SIG-M5 (cell line): ENCODE results near the gene SASH3.
"Not testable (repeated sequence)": the region's sequence is repeated elsewhere in the genome, so short reads cannot be mapped to it uniquely, and the experiment has no call there.

Experiments used
- DNase-seq: peaks from one replicate; lab custom pipeline; 2025; lab: John Stamatoyannopoulos, UW

The SASH3 gene

DNA sequence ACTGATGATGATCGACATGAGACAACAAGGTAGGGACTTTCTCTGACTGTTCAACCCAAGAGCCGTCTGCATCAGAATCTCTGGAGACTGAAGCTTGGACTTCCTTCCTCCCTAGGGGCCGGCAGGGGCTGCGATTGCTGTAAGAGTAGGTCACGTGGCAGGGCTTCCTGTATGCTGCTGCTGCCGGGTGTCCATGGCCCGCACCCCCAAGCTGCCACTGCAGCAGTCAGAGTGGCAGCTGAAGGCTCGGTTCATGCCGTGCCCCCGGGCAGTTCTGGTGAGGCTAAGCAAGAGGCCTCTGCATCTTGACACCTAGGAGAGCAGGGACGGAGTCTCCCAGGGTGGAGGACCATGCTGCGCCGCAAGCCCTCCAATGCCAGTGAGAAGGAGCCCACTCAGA, at the start of gene SASH3:
Gene SASH3, plus strand, starts transcription at position 203 of the 400 bp plus-strand sequence. Its CDS starts 149 bp downstream, at position 352.
- DNase-seq: no peak

DNA sequence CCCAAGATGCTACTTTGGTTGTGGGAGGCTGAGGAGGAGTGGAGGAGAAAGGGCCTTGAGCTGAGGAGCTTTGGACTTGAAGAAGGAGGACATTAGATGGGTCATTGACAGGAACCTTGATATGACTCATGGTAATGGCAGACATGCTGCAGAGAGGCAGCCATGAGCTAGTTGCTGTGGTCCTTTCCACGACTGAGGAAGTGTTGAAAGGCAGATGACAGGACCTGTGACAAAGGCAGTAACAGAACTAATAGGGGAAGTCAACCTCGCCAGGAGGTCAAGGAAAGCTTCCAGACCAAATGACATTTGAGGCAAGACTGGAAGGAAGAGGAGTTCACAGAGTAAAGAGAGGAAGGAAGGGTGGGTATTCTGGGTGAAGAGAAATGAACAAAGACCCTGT, 48.5 kb upstream of the SASH3 start:
- DNase-seq: no peak

GRCh38 chrX:129732857-129733256, 46.9 kb upstream of the SASH3 start:
- DNase-seq: no peak

DNA sequence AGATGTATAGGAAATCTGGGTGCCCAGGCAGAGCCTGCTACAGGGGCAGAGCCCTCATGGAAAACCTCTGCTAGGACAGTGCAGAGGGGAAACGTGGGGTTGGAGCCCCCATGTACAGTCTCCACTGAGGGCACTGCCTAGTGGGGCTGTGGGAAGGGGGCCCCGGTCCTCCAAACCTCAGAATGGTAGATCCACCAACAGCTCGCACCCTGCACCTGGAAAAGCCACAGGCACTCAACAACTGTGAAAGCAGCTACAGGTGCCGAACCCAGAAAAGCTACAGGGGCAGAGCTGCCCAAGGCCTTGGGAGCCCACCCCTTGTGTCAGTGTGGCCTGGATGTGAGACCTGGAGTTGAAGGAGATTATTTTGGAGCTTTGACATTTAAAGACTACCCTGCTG, 46.4 kb upstream of the SASH3 start:
- no peak for DNase-seq

GRCh38 chrX:129736491-129736890, 43.3 kb upstream of the SASH3 start:
- no peak for DNase-seq

DNA sequence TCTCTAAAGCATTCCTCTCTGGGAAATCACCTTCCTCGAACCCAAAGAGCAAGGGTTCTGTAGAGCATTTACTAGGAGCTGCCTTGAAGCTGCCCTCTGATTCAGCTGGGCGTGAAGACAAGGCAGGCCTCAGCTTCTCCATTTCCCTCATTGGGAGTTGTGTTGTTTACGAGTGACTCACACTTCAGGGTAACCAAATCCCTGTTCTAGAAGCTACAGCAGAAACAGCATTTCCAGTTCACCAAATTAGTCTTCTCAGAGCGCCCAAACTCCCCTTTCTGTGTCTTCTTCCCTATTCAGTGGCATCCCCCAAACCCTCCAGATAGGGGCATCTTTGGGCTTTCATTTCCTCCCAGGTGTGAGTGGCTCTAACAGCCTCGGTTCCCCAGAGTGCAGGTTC, 41.8 kb upstream of the SASH3 start:
- DNase-seq: peak; percentile 3

GRCh38 chrX:129738466-129739308, 41.1 kb upstream of the SASH3 start, which contains the start of gene XPNPEP2:
Gene XPNPEP2 (plus strand): TSS chrX:129738979. CDS start chrX:129739214, 235 bp downstream.
- DNase-seq: no peak

GRCh38 chrX:129739578-129739977, 40.2 kb upstream of the SASH3 start:
- no peak for DNase-seq

DNA sequence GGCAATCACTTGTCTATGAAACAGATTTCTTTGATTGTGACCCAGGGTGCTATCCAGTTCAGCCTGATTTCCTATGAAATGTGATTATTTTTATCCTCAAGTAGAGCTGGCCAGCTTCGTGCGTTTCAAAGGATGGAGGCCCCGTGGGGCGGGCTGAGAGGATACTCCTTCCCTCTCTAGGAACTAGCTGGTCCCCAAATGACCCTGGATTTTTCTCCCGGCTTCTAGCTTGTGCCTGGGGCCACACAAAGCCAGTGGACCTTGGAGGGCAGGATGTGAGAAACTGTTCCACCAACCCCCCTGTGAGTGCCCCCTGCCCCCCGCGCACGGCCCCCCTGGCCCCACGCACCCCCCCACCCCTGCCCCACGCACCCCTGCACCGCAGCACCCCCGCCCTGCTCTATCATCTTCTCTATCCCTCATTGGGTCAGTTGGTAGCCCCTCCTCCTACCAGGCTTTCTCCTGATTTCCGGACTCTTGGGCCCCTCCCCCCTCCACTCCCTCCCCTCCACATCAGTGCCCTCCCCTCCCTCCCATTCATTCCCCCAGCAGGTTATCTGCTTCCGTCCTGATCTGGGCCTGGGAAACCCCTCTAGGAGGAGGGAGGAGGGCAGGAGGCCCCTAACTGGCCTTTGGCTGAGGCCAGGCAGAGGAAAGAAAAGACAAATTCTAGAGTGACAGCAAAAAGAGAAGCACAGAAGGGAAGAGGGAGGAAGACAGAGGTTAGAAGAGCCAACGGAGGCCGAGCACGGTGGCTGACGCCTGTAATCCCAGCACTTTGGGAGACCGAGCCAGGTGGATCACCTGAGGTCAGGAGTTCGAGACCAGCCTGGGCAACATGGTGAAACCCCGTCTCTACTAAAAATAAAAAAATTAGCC, 37.6 kb upstream of the SASH3 start:
- DNase-seq: no peak

- DNase-seq: not testable (repeated sequence)
Observed at GRCh38 chrX:129742759-129743152, 37.0 kb upstream of the SASH3 start.

GRCh38 chrX:129743821-129744220, 35.9 kb upstream of the SASH3 start:
- DNase-seq: no peak

- DNase-seq: no peak
Observed at GRCh38 chrX:129744861-129745321, 34.9 kb upstream of the SASH3 start.

DNA sequence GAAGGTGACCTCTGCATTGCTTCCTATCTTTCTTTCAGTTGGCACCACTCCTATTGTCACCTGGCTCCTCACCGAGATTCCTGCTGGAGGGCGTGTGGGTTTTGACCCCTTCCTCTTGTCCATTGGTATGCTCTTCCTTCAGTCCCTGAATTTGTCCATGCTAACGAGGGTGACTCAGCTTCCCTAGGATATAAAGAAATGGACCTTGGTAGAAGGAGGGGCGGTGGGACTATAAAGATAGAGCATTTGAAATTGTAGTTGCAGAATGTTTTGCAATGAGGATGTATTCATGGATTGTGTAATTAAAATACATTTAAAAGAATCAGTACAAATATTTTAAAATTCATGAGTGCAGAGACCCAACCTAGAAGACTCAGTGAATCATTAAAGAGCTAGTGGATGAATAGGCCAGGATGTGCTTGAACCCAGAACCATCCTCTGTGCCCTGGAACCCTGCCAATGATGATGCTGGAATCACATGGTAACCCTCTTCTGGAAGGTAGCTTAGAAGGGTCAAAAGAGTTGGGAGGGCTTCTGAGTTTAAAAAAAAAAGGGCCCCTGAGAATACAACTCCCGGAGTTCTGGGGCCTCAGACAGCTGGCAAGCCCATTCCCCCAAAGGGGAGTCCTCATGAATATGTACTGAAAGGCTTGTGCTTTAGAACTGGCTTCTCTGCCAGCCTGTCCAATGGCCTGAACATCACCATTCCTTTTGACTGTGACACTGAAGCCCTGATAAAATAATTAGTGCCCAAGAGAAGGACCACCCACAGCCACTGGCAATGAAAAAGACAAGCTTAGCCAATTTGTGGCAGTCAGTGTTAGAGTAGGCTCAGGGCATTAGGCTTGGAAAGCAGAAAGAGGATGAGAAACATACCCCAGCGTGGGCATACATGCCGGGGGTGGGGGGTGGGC, 32.9 kb upstream of the SASH3 start:
- no peak for DNase-seq

- DNase-seq: no peak
Observed at GRCh38 chrX:129747533-129747932, 32.2 kb upstream of the SASH3 start.

DNA sequence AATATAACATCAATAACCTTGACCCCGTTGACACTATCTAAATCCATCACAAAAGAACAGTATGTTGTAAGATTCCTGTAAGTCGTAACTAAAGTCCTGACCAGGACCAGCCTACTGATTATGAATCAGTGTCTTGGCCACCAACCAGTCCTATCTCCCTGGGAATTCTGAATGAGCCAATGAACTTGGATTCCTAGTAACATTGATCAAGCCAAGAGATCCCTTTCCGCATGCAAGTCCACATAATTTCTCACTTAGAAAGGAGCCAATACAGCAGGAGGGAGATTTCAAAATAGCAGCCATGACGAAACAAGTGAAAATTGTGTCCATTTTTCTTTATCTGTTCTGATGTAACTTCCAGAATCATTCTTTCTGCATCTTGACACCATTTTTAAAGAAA, 31.4 kb upstream of the SASH3 start:
- no peak for DNase-seq

DNA sequence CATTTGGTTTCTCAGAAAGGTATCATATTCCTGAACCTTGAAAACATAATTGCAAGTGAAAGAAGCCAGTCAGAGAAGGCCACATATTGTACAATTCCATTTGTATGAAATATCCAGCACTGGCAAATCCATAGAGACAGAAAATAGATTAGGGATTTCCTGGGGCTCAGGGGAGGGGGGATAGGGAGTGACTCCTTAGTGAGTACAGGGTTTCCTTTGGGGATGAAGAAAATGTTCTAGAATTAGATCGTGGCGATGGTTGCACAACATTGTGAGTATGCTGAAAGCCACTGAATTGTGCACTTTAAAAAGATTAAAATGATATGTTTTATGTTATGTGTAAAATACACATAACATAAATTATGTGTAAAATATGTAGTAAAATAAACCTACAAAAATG, 30.7 kb upstream of the SASH3 start:
- no peak for DNase-seq

DNA sequence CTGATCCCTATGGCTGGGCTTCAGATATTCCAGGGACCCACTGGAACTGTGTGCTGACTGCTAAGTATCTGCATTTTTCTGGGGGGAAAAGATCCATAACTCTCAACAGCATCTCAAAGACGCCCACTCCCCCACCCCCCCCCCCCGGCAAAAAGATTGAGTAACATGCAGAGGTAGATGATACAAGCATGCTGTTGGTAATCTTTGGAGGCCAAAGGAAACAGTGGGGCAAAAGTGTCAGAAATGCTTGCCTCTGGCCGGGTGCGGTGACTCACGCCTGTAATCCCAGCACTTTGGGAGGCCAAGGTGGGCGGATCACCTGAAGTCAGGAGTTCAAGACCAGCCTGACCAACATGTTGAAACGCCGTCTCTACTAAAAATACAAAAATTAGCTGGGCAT, 28.8 kb upstream of the SASH3 start:
- DNase-seq: no peak

DNA sequence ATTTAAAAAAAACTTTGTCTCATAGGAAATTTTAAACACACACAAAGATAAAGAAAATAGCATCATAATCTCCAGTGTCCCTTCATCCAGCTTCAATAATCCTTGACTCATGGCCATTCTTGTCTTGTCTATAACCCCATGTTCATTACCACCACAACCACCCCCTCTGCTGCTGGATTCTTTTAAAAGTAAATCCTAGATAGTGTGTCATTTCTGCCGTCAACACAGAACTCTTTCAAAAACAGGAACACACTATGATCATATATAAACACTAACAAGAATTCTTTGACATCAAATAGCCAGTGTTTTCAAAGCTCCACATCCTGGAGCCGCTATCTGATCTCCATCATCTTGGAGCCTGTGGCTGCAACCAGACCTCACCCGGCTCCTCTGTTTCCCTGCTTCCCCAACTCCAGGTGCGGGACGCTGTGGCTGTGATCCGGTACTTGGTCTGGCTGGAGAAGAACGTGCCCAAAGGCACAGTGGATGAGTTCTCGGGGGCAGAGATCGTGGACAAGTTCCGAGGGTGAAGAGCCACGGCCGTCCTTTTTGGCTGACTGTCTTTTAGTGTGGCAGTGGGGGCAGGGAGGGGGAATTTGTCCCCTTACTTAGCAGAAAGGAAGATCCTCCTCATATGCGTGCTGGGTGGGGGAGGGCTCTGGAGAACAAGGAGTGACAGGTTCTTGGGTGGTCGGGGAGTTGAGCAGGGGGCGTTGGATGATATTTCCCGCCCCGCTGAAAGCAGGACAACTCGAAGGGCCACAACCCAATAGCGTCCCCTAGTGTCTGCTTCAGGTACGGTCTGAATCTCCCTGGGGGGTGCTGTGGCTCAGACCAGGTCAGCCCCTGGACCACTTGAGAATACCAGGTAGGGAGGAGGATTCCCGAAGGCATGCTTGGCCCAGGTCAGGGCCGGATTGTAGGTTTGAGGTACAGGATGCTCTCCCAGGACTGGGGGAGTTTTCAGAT, 25.4 kb upstream of the SASH3 start:
- DNase-seq: no peak

- DNase-seq: no peak
Observed at GRCh38 chrX:129755779-129756650, 23.7 kb upstream of the SASH3 start.
